Osteocyte (in vitro differentiated cells): ENCODE data around the gene GFRA4. TPM values are rescaled to one million over a fixed set of nuclear protein-coding genes. Genes with fewer than 3 reads are reported as not detected.
"Not testable (repeated sequence)": the region's sequence is repeated elsewhere in the genome, so short reads cannot be mapped to it uniquely, and the experiment has no call there.

Experiments
- DNase-seq: peaks from one replicate; pipeline ENCODE4 v3.0.0; 2021; ENCODE audit warnings: mixed read lengths; ENCODE audit not compliant: unreplicated experiment; ENCODE audit errors: extremely low spot score
- H3K27ac Mint-ChIP-seq: one replicate; pipeline ENCODE4 v1.8.0; 2021; ENCODE audit warnings: mild to moderate bottlenecking, mixed read lengths; ENCODE audit not compliant: unreplicated experiment
- H3K27me3 Mint-ChIP-seq: one replicate; pipeline ENCODE4 v1.8.0; 2021; ENCODE audit warnings: mixed read lengths; ENCODE audit not compliant: unreplicated experiment
- H3K36me3 Mint-ChIP-seq: one replicate; pipeline ENCODE4 v1.8.0; 2021; ENCODE audit warnings: mixed read lengths; ENCODE audit not compliant: unreplicated experiment
- H3K4me1 Mint-ChIP-seq: one replicate; pipeline ENCODE4 v1.8.0; 2021; ENCODE audit warnings: mixed read lengths; ENCODE audit not compliant: unreplicated experiment
- H3K4me3 Mint-ChIP-seq: one replicate; pipeline ENCODE4 v1.8.0; 2021; ENCODE audit warnings: mild to moderate bottlenecking, moderate library complexity, mixed read lengths; ENCODE audit not compliant: unreplicated experiment
- H3K9me3 Mint-ChIP-seq: one replicate; pipeline ENCODE4 v1.8.0; 2021; ENCODE audit warnings: mixed read lengths; ENCODE audit not compliant: unreplicated experiment
- CTCF ChIP-seq: fragments of 200-600 bp; sonication (generic); IDR thresholded peaks from 2 replicates; pipeline ENCODE4 v1.5.0; 2021; ENCODE audit warnings: antibody characterized with exemption, mild to moderate bottlenecking, moderate library complexity
- total RNA-seq: library from RNA; stranded (reverse); gene quantifications from 2 replicates; pipeline ENCODE4 v1.2.1, GENCODE V29; 2021

Gene GFRA4
- total RNA-seq, 1 donor from 2014 or later: not detected

- no peaks in the 10 kb centered on the region for H3K9me3 Mint-ChIP-seq
- H3K36me3 Mint-ChIP-seq: peaks cover 26% of the 10 kb centered on the region
- no peaks in the 10 kb centered on the region for H3K4me1 Mint-ChIP-seq
- H3K27ac Mint-ChIP-seq: no peak overlapping the region
- no peak for TF ChIP-seq CTCF
- no peak for DNase-seq
- no peak overlapping the region for H3K4me3 Mint-ChIP-seq
- no peaks in the 10 kb centered on the region for H3K27me3 Mint-ChIP-seq
These were observed 34.5 kb downstream of the GFRA4 start for GRCh38 chr20:3628502-3629314.

- no peak for TF ChIP-seq CTCF
- H3K27ac Mint-ChIP-seq: no peak overlapping the region
- no peaks in the 10 kb centered on the region for H3K27me3 Mint-ChIP-seq
- H3K36me3 Mint-ChIP-seq: peaks cover 28% of the 10 kb centered on the region
- DNase-seq: no peak
- no peaks in the 10 kb centered on the region for H3K9me3 Mint-ChIP-seq
- H3K4me3 Mint-ChIP-seq: no peak overlapping the region
- H3K4me1 Mint-ChIP-seq: no peaks in the 10 kb centered on the region
These were observed 35.7 kb downstream of the GFRA4 start for GRCh38 chr20:3627476-3627875.

GRCh38 chr20:3622406-3622805 is 40.8 kb downstream of the GFRA4 start:
- no peak for DNase-seq
- no peak for TF ChIP-seq CTCF
- H3K36me3 Mint-ChIP-seq: peaks cover 12% of the 10 kb centered on the region
- H3K4me1 Mint-ChIP-seq: no peaks in the 10 kb centered on the region
- no peaks in the 10 kb centered on the region for H3K9me3 Mint-ChIP-seq
- H3K4me3 Mint-ChIP-seq: no peak overlapping the region
- H3K27me3 Mint-ChIP-seq: no peaks in the 10 kb centered on the region
- no peak overlapping the region for H3K27ac Mint-ChIP-seq

GRCh38 chr20:3621111-3621510 is 42.1 kb downstream of the GFRA4 start:
- Mint-ChIP-seq H3K27ac (no peak overlapping the region), H3K9me3 (no peaks in the 10 kb centered on the region), H3K4me3 (no peak overlapping the region), H3K27me3 (no peaks in the 10 kb centered on the region), H3K36me3 (peaks cover 13% of the 10 kb centered on the region), H3K4me1 (no peaks in the 10 kb centered on the region)
- TF ChIP-seq CTCF: no peak
- DNase-seq: no peak

GRCh38 chr20:3616250-3616649 is 46.9 kb downstream of the GFRA4 start:
- peaks cover 15% of the 10 kb centered on the region for H3K4me1 Mint-ChIP-seq
- H3K4me3 Mint-ChIP-seq: no peak overlapping the region
- no peaks in the 10 kb centered on the region for H3K9me3 Mint-ChIP-seq
- TF ChIP-seq CTCF: no peak
- H3K27ac Mint-ChIP-seq: no peak overlapping the region
- H3K27me3 Mint-ChIP-seq: no peaks in the 10 kb centered on the region
- H3K36me3 Mint-ChIP-seq: peaks cover 9% of the 10 kb centered on the region
- no peak for DNase-seq

- H3K4me3 Mint-ChIP-seq, H3K27me3 Mint-ChIP-seq: not testable (repeated sequence)
- H3K36me3 Mint-ChIP-seq: peaks cover 12% of the 10 kb centered on the region
These were observed 47.9 kb downstream of the GFRA4 start for GRCh38 chr20:3615171-3615840.

More at GRCh38 chr20:3615171-3615840, 47.9 kb downstream of the GFRA4 start:
- not testable (repeated sequence) for DNase-seq, H3K9me3 Mint-ChIP-seq, H3K27ac Mint-ChIP-seq
- H3K4me1 Mint-ChIP-seq: peaks cover 15% of the 10 kb centered on the region
